Measurements from ENCODE around the gene STXBP5. TPM values are rescaled to one million over a fixed set of nuclear protein-coding genes. Genes with fewer than 3 reads are reported as not detected.
A peak's percentile ranks its signal among the peaks of the same experiment; 100 is the strongest.
"Not testable (repeated sequence)": the region's sequence is repeated elsewhere in the genome, so short reads cannot be mapped to it uniquely, and the experiment has no call there.

STXBP5 gene
- polyA plus RNA-seq, 4 donors, result 12.6 to 18.0 (median 15.5) TPM

DNA sequence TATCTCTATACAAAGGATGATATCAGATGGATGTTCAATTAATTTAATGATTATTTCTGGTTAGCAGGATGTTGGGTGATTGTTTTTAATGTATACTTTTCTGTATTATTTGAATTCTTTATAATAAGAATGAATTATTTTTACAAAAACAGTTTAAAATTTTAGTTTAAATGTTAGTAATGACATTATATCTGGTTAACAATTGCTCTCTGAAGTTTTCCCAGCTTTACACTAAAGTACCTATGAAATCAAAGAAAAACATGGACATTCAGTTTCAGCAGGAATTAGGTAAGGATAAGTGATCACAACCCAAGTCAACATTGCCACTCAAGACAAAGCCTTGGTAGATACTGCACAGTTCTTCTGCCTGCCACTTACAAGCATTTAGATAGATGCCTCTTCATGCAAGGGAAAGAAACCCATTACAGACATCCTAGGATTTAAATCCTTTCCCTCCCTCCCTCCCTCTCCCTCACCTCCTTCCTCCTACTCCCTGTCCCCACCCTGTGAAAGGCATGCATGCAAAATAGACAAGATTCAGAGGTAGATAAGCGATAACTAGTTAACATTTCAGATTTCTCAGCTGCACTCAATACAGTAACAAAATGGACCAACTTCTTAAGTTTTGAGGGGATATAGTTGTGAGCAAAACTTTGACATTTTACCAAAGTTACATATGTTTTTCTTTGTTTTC, 143.8 kb downstream of the STXBP5 start:
- no peak for DNase-seq (ENCODE audit: low read depth in 4 of 4, low spot score in 2 of 4)

DNA sequence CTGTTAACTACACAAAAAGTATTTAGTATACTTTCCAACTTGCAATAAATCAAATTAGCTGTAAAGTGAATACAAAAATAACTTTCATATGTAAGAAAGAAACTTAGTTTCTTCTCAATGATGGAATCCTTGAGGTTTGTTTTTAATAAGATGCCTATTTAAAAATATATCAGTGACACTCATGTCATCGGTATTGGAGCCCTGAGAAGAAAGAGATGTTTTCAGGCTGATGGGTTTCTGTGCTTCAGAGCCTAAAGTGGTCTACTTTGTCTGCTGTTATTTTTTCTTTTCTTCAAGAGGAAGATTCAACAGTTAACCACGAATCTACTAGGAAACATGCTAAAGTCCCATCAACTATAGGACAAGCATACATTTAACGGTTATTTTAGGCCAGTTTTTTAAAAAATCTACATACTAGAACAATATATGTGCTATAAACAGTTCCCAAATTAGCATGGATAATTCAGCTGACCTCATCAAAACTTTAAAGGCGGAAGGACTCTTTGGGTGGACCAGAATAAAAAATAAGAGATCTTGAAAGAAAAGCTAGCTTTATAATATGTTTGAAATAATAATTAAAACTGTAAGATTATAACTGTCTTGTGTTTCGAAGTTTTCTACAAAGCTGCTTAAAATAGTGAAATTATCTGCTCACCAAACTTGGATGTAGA, 157.2 kb downstream of the STXBP5 start:
- no peak for DNase-seq (ENCODE audit: low read depth in 4 of 4, low spot score in 2 of 4)

DNA sequence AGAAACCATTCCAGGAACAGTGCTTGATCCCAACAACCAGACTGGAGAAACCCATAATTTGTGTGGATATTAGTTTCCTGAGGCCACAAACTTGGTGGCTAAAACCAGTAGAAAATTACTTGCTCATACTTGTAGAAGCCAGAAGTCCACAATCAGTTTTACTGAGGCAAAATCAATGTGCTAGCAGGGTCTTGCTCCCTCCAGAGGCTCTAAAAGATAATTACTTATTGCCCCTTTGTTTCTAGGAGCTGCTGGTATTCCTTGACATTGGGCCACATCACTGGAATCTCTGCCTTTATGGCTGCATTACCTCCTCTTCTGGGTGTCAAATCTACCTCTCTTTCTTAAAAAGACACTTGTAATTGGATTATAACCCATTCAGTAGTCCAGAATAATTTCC, 162.1 kb downstream of the STXBP5 start:
- DNase-seq (ENCODE audit: low read depth in 4 of 4, low spot score in 2 of 4), result no peak

DNA sequence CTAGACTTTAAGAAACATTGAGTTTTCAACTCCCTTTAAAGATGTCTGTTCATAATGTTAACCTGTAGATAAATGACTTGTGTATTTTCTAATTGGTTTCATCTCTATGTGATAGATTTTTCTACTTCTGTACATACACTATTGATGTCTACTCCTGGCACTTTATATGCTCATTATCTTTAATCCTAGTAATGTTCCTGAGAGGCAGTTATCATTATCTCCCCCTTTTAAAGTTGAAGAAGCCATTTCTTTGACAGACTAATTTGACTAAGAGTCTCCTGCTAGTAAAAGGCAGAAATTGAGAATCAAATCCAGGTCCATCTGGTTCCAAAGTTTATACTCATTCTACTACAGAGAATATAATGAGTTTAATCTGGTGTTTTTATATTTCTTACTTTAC, 167.1 kb downstream of the STXBP5 start:
- DNase-seq (ENCODE audit: low read depth in 4 of 4, low spot score in 2 of 4), result no peak

DNA sequence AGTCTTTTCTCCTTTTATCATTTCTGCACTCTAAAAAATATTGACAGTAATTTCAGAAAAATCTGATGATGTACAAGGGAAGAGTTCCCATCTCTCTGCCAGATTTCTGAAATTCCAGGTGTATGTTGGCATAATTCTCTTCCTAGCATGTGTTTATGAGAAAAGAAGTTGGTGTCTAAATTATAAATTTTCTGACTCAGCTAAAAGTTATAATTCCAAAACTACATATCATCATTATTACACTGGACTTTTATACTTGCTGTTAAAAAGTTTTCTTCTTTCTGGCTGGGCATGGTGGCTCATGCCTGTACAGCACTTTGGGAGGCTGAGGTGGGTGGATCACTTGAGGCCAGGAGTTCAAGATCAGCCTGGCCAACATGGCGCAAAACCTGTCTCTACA, 168.6 kb downstream of the STXBP5 start:
- no peak for DNase-seq (ENCODE audit: low read depth in 4 of 4, low spot score in 2 of 4)

DNA sequence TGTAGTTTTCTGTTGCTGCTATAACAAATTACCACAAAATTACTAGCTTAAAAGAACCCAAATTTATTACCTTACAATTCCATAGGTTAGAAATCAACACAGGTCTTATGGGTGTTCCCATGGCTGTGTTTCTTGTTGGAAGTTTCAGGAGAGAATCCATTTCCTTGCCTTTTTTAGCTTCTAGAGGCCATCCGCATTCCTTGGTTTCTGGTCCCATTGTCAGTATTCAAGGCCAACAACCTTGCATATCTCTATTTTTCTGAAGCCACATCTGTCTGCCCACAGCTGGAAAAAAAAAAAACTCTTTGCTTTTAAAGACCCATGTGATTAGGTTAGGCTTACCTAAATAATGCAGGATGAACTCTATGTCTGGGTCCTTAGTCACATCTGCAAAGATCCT, 174.6 kb downstream of the STXBP5 start:
- DNase-seq (ENCODE audit: low read depth in 4 of 4, low spot score in 2 of 4), result no peak

DNA sequence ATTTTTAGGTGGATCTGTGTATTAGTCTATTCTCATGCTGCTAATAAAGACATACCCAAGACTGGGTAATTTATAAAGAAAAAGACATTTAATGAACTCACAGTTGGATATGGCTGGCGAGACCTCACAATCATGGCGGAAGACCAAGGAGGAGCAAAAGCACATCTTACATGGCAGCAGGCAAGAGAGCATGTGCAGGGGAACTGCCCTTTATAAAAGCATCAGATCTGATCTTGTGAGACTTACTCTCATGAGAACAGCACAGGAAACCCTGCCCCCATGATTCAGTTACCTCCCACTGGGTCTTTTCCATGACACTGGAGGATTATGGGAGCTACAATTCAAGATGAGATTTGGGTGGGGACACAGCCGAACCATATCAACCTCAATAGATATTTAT, 176.6 kb downstream of the STXBP5 start:
- not testable (repeated sequence) for DNase-seq (ENCODE audit: low read depth in 4 of 4, low spot score in 2 of 4)

DNA sequence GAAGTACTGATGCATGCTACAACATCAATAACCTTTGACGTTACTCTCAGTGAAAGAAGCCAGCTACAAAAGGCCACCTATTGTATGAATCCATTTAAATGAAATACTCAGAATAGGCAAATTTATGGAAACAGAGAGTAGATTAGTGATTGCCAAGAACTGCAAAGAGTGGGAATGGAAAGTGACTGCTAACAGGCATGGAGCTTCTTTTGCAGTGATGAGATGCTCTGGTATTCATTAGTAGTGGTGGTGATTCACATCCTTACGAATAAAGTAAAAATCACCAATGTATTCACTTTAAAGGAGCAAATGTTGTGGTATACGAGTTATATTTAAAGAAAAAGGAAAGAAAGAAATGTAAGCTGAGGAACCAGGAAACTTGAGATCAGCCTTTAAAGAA, 177.5 kb downstream of the STXBP5 start:
- DNase-seq (ENCODE audit: low read depth in 4 of 4, low spot score in 2 of 4), result no peak

DNA sequence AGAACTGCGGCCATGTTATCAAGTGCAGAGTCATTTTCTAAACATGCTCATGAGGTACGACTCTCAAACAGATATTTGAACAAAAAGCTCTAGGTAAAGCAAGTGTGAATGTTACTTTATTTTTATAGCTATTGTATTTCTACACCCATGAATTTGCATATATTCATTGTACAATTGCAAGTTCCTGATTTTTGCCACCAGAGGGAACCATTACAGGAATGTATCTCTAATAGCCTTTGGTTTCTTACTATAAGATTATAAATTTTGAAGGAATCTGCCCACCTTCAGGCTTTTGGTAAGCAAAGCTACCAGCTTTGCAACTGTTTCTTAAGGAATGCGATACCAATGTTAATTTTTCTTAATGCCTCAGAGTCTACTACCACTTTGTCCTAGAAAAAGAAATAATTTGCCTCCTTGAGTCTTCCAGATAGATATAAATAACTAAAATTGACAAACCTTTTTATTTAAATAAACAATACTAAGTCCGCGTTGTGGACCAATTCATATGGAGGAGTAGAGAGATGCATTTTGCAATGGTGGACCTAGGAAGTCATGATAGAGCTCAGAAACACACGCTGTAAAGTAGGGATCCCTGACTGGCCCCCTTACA, 178.8 kb downstream of the STXBP5 start:
- DNase-seq (ENCODE audit: low read depth in 4 of 4, low spot score in 2 of 4), result peak in 1 of 4 donors; percentile 16

DNA sequence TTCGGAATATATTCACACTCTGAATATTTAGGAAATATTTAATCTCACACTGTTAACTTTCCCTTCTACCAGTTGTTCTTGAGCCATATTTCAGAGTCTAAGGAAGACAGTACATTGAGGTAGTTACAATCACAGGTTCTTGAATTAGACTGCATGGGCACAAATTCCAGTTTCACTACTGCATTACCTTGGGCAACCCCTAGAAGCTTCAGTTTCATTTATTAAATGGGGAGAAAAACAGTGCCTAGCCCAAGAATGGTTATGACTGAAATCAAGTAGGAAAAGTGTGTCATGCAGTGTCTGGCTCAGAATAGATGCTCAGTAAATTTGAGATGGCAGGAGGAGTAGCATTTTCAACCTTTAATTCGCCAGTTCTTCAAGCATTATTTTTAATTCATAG, 179.8 kb downstream of the STXBP5 start:
- no peak for DNase-seq (ENCODE audit: low read depth in 4 of 4, low spot score in 2 of 4)

DNA sequence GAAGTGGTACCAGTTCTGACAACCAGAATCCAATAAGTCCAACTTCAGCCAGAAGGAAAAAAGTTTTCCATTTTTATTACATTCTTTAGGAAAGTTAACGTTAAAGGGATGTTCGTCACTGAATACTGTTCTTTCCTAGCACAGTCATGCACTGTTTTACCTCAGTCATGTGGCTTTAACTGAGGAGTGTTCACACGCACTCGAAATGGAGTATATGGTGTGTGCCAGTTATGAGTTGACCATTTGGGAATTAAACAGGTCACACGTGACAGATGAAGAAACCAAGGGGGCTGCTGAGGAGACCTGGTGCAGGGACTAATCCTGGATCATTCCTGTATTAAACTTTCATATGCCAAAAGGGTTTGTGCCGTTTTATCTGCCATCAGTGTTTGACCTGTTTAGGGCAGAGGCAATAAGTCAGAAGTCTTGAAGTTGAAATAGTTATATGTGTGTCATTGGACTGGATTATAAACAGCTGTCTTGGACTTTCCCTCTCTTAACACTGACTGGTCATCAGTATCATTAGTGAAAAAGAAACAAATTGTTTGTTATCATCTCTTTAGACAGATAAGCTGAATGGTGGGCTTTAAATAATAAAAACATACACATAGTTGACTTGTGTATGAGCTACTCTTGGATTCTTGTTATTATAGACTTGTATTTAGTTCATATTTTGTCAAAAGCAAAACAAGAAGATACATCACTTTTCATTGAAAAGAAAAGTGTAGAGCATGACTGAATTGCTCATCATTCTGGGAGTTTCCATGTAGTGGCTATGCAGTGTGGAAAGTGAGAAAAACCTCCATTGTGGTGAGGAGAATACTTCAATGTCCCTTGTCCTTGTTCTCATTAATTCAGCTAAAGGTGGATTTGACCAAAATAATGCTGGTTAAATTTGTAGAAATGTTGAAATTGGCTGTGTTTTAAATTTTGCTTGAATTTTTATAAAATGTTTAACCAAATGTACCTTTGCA, 180.8 kb downstream of the STXBP5 start:
- DNase-seq (ENCODE audit: low read depth in 4 of 4, low spot score in 2 of 4), result no peak

DNA sequence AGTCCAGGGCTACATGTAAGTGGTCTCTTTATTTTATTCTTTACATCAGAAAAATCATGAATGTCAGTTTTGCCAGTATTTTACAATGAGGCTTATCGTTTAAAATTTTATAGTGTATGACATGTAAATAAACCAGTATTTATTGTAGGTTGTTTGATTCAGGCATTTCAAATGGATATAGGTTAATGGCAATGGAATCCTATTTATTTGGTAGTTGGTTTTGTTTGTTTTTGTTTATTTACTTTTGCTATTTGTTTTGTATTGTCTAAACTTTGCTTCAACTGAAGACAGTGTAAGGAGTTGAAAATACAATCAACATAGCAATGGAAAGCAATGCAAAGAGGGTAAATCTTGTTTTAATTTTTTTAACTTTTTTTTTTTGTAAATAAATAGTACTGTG, 185.2 kb downstream of the STXBP5 start:
- DNase-seq (ENCODE audit: low read depth in 4 of 4, low spot score in 2 of 4), result no peak

DNA sequence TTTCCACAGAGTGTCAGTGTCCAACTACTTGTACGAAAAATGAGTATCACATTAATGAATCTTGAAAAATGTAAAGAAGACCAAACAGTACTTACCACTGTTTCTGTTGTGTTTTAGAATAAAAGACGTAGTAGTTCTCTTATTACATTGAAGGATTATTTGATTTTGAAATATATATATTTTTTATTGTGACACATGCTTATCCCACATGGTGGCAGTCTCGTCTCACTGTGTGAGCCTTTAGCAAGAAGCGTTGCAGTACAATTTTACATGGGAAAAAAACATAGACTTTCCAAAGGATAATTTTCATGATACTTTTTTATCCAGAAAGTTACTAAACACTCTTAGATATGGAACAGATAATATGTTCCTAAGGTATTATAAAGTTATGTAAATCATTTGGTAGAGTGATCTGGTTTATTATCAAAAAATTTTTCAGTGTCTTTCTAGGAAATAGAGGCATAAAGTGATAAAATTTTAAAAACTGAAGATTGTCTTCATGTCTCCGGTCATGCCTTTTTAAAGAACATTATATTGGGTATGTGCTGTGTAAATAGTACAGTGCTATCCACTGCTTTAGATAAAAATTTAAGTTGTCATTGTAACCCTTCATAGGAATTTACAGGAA, 186.8 kb downstream of the STXBP5 start:
- DNase-seq (ENCODE audit: low read depth in 4 of 4, low spot score in 2 of 4), result peak in 1 of 4 donors; percentile 36

DNA sequence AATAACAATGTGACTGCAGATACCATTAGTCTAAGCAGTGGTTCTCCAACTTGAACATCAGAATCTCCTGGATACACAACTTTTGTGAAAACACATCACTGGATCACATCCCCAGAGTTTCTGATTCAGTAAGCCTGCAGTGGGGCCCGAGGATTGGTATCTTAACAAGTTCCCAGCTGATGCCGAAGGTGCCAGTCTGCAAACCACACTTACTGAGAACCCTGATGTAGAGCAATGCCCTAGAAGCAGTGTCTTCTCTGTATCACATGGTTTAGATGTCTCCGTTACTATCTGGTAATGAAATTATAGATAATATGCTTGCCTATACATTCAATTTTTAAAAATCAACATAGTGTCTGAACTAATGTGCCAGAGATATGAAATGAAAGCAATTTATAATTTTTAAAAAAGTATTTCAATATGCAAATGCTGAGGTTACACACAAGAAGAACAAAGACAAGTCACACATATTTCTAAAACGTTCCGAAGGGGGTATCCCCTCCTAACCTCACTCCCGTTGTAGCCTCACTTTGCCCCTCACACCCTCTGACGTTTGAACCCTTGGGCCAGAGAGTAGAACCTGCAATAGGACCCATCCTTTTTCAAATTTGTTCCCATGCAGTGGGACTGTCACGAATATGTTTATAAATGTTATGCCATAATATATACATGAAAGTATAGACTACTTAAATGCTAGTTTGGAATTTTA, 188.9 kb downstream of the STXBP5 start:
- no peak for DNase-seq (ENCODE audit: low read depth in 4 of 4, low spot score in 2 of 4)

DNA sequence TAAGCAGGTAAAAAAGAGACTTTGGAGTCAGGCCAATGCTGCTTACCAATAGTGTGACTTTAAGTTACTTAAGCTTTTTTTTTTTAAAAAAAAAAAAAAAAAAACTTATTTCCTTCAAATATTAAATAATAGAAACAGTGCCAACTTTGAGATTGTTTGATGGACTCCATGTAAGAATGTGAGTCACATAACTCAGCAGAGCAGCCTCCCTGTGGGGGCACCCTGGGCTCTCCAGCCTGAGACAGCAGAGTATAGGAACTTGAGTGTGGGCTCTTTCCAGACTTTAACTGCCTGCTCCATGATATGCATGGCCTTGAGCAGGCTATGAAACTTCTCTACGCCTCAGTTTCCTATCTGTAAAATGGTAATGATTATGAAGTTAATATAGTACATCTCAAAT, 190.9 kb downstream of the STXBP5 start:
- DNase-seq (ENCODE audit: low read depth in 4 of 4, low spot score in 2 of 4), result no peak

DNA sequence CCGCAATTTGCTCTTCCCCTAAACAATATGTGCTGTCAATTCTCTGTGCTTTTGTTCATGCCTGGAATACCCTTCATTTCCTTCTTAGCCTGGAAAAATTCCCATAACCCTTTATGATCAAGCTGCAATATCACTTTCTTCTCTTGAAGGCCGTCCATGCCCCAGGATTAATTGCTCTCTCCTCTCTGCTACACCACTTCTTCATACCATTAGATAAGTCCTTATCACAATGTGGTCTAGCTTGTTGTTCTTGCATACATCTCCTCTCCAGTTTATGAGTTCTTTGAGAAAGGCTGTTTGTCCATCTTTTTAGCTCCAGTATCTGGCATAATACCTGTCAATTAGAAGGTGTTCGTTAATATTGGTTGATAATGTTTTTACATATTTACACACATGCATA, 193.1 kb downstream of the STXBP5 start:
- DNase-seq (ENCODE audit: low read depth in 4 of 4, low spot score in 2 of 4), result no peak

DNA sequence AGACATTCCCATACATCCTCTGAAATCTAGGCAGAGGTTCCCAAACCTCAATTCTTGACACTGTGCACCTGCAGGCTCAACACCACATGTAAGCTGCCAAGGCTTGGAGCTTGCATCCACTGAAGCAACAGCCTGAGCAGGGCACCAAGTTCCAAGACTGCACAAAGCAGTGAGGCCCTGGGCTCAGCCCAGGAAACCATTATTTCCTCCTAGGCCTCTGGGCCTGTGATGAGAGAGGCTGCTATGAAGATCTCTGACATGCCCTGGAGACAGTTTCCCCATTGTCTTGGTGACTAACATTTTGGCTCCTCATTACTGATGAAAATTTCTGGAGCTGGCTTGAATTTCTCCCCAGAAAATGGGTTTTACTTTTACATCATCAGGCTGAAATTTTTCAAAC, 196.8 kb downstream of the STXBP5 start:
- no peak for DNase-seq (ENCODE audit: low read depth in 4 of 4, low spot score in 2 of 4)

DNA sequence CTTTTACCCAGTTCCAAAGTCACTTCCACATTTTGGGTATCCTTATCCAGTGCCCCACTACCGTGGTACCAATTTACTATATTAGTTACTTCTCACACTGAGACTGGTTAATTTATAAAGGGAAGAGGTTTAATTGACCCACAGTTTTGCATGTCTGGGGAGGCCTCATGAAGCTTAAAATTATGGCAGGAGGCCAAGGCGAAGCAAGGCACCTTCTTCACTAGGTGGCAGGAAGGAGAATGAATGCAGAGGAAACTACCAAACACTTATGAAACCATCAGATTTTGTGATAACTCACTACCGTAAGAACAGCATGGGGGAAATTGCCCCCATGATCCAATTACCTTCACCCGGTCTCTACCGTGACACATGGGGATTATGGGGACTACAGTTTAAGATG, 197.6 kb downstream of the STXBP5 start:
- DNase-seq (ENCODE audit: low read depth in 4 of 4, low spot score in 2 of 4), result no peak

DNA sequence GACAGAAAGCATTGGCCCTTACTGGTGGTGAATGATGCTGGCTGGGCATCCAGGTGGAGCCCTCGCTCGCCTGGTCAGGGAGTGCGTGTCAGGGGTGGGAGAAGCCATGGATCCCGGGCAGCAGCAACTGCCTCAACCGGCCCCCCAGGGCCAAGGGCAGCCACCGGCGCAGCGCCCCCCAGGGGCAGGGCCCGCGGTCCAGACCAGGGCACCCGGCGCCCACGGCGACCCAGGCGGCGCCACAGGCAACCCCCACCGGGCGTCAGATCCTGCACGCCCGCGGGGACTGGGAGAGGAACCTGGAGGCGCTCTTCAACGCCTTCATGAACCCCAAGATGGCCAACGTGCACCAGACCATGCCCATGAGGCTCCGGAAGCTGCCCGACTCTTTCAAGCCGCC, 202.6 kb downstream of the STXBP5 start:
- DNase-seq (ENCODE audit: low read depth in 4 of 4, low spot score in 2 of 4), result no peak

DNA sequence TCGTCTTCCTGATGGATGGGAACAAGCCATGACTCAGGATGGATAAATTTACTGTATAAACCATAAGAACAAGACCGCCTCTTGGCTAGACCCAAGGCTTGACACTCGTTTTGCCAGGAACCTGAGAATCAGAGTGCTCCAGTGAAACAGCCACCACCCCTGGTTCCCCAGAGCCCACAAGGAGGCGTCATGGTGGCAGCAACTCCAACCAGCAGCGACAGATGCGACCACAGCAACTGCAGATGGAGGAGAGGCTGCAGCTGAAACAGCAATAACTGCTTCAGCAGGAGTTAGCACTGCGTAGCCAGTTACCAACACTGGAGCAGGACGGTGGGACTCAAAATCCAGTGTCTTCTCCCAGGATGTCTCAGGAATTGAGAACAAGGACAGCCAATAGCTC, 203.4 kb downstream of the STXBP5 start:
- no peak for DNase-seq (ENCODE audit: low read depth in 4 of 4, low spot score in 2 of 4)
